ENCODE data around the gene GABPB2. TPM values are rescaled to one million over a fixed set of nuclear protein-coding genes. Genes with fewer than 3 reads are reported as not detected.
A peak's percentile ranks its signal among the peaks of the same experiment; 100 is the strongest.

GABPB2 gene
- total RNA-seq (8.2 TPM), polyA plus RNA-seq (ENCODE audit: insufficient read depth in 1 of 8, insufficient read length in 8 of 8, low replicate concordance in 1 of 8) (1 to 10 TPM; 3.7 to 6.3 (median 4.8) TPM)
- long read RNA-seq, donor 1 = 0 reads
- long read RNA-seq, donor 2 = 0 reads
- long read RNA-seq, donor 3, partial matches to known transcripts = 16 of 16 reads
- long read RNA-seq, donor 3, other reads (novel, unspliced or antisense) = 0 of 16 reads
- long read RNA-seq, donor 4 = 0 reads
- long read RNA-seq, donor 5 = 0 reads
- long read RNA-seq, donor 6, full-length matches to known transcripts = 1 of 1 reads
- long read RNA-seq, donor 6, partial matches to known transcripts = 0 of 1 reads
- long read RNA-seq, donor 6, other reads (novel, unspliced or antisense) = 0 of 1 reads
- long read RNA-seq, donor 7 = 0 reads
- long read RNA-seq, donor 8 = 0 reads
- long read RNA-seq, donor 9 = 0 reads
- long read RNA-seq, donor 10, partial matches to known transcripts = 21 of 21 reads
- long read RNA-seq, donor 10, other reads (novel, unspliced or antisense) = 0 of 21 reads
- long read RNA-seq, donor 11 = 0 reads

- Histone ChIP-seq H3K36me3 (ENCODE audit: control insufficient read depth, insufficient read depth, low read length) (peaks cover 12% of the 10 kb centered on the region), H3K4me3 (ENCODE audit: low read length) (peak within 1 kb of the TSS; percentile 99), H3K4me1 (ENCODE audit: control insufficient read depth, insufficient read depth, low read length) (peaks cover 16% of the 10 kb centered on the region), H3K27me3 (ENCODE audit: control insufficient read depth, insufficient read depth, low read length) (no peaks in the 10 kb centered on the region), H3K9me3 (replicated peaks; ENCODE audit: control insufficient read depth, low read depth, low read length) (no peaks in the 10 kb centered on the region), H3K27ac (ENCODE audit: low read length) (peak within 1 kb of the TSS; percentile 100)
- DNase-seq = peak; percentile 99
- WGBS (ENCODE audit: insufficient coverage) = 0% methylated on average over 31 of the region's 50 CpGs
Measured at GRCh38 chr1:151070474-151071276, at the start of gene GABPB2. GABPB2 (plus strand) TSS chr1:151070761; CDS start chr1:151088190, 17,429 bp downstream.

DNA sequence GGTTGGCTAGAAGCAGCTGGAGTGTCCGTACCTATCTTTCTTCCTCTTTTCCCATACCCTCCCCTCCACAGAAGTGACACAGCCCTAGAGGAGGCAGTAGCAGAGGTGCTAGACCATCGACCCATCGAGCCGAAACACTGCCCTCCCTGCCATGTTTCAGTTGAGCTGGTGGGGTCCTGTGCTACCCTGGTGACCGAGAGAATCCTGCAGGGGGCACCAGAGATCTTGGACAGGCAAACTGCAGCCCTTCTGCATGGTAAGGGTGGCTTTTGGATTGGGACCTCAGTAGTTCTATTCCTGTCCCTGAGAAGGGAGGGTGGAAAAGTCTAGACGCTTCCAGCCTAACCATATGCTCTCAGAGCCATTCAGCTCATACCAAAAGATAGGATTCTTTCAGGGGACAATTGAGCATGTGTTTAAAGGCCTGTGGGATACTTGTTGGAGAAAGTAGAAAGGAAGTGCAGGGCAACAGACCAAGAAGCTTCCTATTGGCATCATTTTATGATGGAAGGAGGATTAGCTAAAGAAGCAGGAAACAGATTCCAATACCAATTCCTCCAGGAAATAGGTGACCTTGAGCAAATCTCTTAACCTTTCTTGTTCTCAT is 45.9 kb upstream of the GABPB2 start:
- Histone ChIP-seq H3K9me3 (replicated peaks; ENCODE audit: control insufficient read depth, low read depth, low read length) (no peaks in the 10 kb centered on the region), H3K36me3 (ENCODE audit: control insufficient read depth, insufficient read depth, low read length) (peaks cover 34% of the 10 kb centered on the region), H3K27me3 (ENCODE audit: control insufficient read depth, insufficient read depth, low read length) (no peaks in the 10 kb centered on the region), H3K27ac (ENCODE audit: low read length) (no peak overlapping the region), H3K4me3 (ENCODE audit: low read length) (no peak overlapping the region), H3K4me1 (ENCODE audit: control insufficient read depth, insufficient read depth, low read length) (peaks cover 9% of the 10 kb centered on the region)
- peak; percentile 81 for DNase-seq
- 20% methylated on average over 1 of the region's 6 CpGs for WGBS (ENCODE audit: insufficient coverage)

- Histone ChIP-seq H3K4me3 (ENCODE audit: low read length) (no peak overlapping the region), H3K27ac (ENCODE audit: low read length) (no peak overlapping the region), H3K36me3 (ENCODE audit: control insufficient read depth, insufficient read depth, low read length) (peaks cover 48% of the 10 kb centered on the region), H3K4me1 (ENCODE audit: control insufficient read depth, insufficient read depth, low read length) (peaks cover 9% of the 10 kb centered on the region), H3K9me3 (replicated peaks; ENCODE audit: control insufficient read depth, low read depth, low read length) (no peaks in the 10 kb centered on the region), H3K27me3 (ENCODE audit: control insufficient read depth, insufficient read depth, low read length) (no peaks in the 10 kb centered on the region)
- no peak for DNase-seq
Measured at GRCh38 chr1:151026460-151026859, 44.1 kb upstream of the GABPB2 start.

DNA sequence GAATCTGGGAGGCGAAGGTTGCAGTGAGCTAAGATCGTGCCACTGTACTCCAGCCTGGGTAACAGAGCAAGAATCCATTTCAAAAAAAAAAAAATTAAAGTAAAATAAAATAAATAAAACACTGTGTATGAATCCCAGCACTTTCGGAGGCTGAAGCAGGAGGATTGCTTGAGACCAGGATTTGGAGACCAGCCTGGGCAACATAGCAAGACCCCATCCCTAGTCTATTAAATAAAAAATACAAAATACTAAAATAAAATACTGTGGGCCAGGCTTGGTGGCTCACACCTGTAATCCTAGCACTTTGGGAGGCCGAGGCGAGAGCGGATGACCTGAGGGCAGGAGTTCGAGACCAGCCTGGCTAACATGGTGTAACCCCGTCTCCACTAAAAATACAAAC is 38.4 kb upstream of the GABPB2 start:
- Histone ChIP-seq H3K27me3 (ENCODE audit: control insufficient read depth, insufficient read depth, low read length) (no peaks in the 10 kb centered on the region), H3K4me3 (ENCODE audit: low read length) (no peak overlapping the region), H3K4me1 (ENCODE audit: control insufficient read depth, insufficient read depth, low read length) (no peaks in the 10 kb centered on the region), H3K36me3 (ENCODE audit: control insufficient read depth, insufficient read depth, low read length) (peaks cover 66% of the 10 kb centered on the region), H3K9me3 (replicated peaks; ENCODE audit: control insufficient read depth, low read depth, low read length) (no peaks in the 10 kb centered on the region), H3K27ac (ENCODE audit: low read length) (no peak overlapping the region)
- WGBS (ENCODE audit: insufficient coverage) = 100% methylated on average over 4 of the region's 8 CpGs
- no peak for DNase-seq

GRCh38 chr1:151035167-151035566 is 35.4 kb upstream of the GABPB2 start:
- Histone ChIP-seq H3K36me3 (ENCODE audit: control insufficient read depth, insufficient read depth, low read length) (peaks cover 41% of the 10 kb centered on the region), H3K27ac (ENCODE audit: low read length) (no peak overlapping the region), H3K9me3 (replicated peaks; ENCODE audit: control insufficient read depth, low read depth, low read length) (no peaks in the 10 kb centered on the region), H3K4me3 (ENCODE audit: low read length) (no peak overlapping the region), H3K27me3 (ENCODE audit: control insufficient read depth, insufficient read depth, low read length) (no peaks in the 10 kb centered on the region), H3K4me1 (ENCODE audit: control insufficient read depth, insufficient read depth, low read length) (no peaks in the 10 kb centered on the region)
- WGBS (ENCODE audit: insufficient coverage) = no CpG with 5 or more reads among the region's 3 CpGs
- no peak for DNase-seq

- no peak within 1 kb of the TSS for H3K27ac ChIP-seq (ENCODE audit: low read length)
- no peak for DNase-seq
- no peaks in the 10 kb centered on the region for H3K27me3 ChIP-seq (ENCODE audit: control insufficient read depth, insufficient read depth, low read length)
- no peak within 1 kb of the TSS for H3K4me3 ChIP-seq (ENCODE audit: low read length)
- no CpG with 5 or more reads among the region's 2 CpGs for WGBS (ENCODE audit: insufficient coverage)
- H3K4me1 ChIP-seq (ENCODE audit: control insufficient read depth, insufficient read depth, low read length) = no peaks in the 10 kb centered on the region
- no peaks in the 10 kb centered on the region for H3K9me3 ChIP-seq (replicated peaks; ENCODE audit: control insufficient read depth, low read depth, low read length)
- peaks cover 29% of the 10 kb centered on the region for H3K36me3 ChIP-seq (ENCODE audit: control insufficient read depth, insufficient read depth, low read length)
Measured at GRCh38 chr1:151036356-151036755, 34.2 kb upstream of the GABPB2 start, which contains the start of gene BNIPL. BNIPL (plus strand) TSS chr1:151036586; CDS start chr1:151036726, 140 bp downstream.

GRCh38 chr1:151037032-151037431 is 33.5 kb upstream of the GABPB2 start:
- Histone ChIP-seq H3K4me1 (ENCODE audit: control insufficient read depth, insufficient read depth, low read length) (no peaks in the 10 kb centered on the region), H3K9me3 (replicated peaks; ENCODE audit: control insufficient read depth, low read depth, low read length) (no peaks in the 10 kb centered on the region)
- WGBS (ENCODE audit: insufficient coverage) = 79% methylated on average over 2 of the region's 6 CpGs

GRCh38 chr1:151039521-151039920 is 31.0 kb upstream of the GABPB2 start:
- no peaks in the 10 kb centered on the region for H3K27me3 ChIP-seq (ENCODE audit: control insufficient read depth, insufficient read depth, low read length)
- no peaks in the 10 kb centered on the region for H3K4me1 ChIP-seq (ENCODE audit: control insufficient read depth, insufficient read depth, low read length)
- peaks cover 18% of the 10 kb centered on the region for H3K36me3 ChIP-seq (ENCODE audit: control insufficient read depth, insufficient read depth, low read length)
- WGBS (ENCODE audit: insufficient coverage) = 100% methylated on average over 1 of the region's 3 CpGs
- no peak overlapping the region for H3K4me3 ChIP-seq (ENCODE audit: low read length)
- H3K9me3 ChIP-seq (replicated peaks; ENCODE audit: control insufficient read depth, low read depth, low read length) = no peaks in the 10 kb centered on the region
- H3K27ac ChIP-seq (ENCODE audit: low read length) = no peak overlapping the region
- no peak for DNase-seq

More at GRCh38 chr1:151037032-151037431, 33.5 kb upstream of the GABPB2 start:
- no peak overlapping the region for H3K27ac ChIP-seq (ENCODE audit: low read length)
- H3K4me3 ChIP-seq (ENCODE audit: low read length) = no peak overlapping the region
- no peak for DNase-seq
- H3K27me3 ChIP-seq (ENCODE audit: control insufficient read depth, insufficient read depth, low read length) = no peaks in the 10 kb centered on the region
- peaks cover 27% of the 10 kb centered on the region for H3K36me3 ChIP-seq (ENCODE audit: control insufficient read depth, insufficient read depth, low read length)

DNA sequence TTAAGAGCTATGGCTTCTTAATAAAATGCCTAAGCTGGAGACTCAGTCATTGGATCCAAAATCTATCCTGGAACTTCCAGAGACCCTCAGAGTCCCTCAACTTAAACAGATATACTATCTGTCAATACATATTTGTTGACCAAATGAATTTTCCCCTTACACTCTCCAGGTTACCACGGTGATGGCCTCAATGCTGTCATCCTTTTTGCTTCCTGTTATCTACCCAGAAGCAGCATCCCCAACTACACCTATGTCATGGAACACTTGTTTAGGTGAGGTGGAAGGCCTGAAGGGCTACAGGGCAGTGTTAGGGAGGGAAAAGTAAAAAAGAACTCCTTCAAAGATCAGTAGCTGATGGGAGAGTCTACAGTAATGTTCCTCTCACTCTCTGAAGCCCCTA is 27.4 kb upstream of the GABPB2 start:
- Histone ChIP-seq H3K27me3 (ENCODE audit: control insufficient read depth, insufficient read depth, low read length) (no peaks in the 10 kb centered on the region), H3K9me3 (replicated peaks; ENCODE audit: control insufficient read depth, low read depth, low read length) (no peaks in the 10 kb centered on the region), H3K36me3 (ENCODE audit: control insufficient read depth, insufficient read depth, low read length) (peaks cover 6% of the 10 kb centered on the region), H3K27ac (ENCODE audit: low read length) (no peak overlapping the region), H3K4me1 (ENCODE audit: control insufficient read depth, insufficient read depth, low read length) (peaks cover 4% of the 10 kb centered on the region), H3K4me3 (ENCODE audit: low read length) (no peak overlapping the region)
- no CpG with 5 or more reads among the region's 1 CpG for WGBS (ENCODE audit: insufficient coverage)
- no peak for DNase-seq

DNA sequence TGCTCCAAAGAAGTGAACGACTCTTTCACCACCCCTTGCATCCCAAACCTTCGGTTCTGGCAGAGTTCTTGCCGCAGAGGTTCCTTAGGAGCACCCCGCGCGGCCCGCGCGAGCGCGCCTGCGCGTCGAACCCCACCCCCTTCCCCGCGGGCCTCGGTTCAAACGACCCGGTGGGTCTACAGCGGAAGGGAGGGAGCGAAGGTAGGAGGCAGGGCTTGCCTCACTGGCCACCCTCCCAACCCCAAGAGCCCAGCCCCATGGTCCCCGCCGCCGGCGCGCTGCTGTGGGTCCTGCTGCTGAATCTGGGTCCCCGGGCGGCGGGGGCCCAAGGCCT is 23.0 kb upstream of the GABPB2 start, which contains the start of gene C1orf56:
C1orf56 (plus strand) TSS at position 161 of the 334 bp plus-strand sequence; CDS start at position 258, 97 bp downstream.
- Histone ChIP-seq H3K36me3 (ENCODE audit: control insufficient read depth, insufficient read depth, low read length) (peaks cover 18% of the 10 kb centered on the region), H3K27me3 (ENCODE audit: control insufficient read depth, insufficient read depth, low read length) (no peaks in the 10 kb centered on the region), H3K4me3 (ENCODE audit: low read length) (peak within 1 kb of the TSS; percentile 92), H3K9me3 (replicated peaks; ENCODE audit: control insufficient read depth, low read depth, low read length) (no peaks in the 10 kb centered on the region), H3K4me1 (ENCODE audit: control insufficient read depth, insufficient read depth, low read length) (peaks cover 13% of the 10 kb centered on the region), H3K27ac (ENCODE audit: low read length) (peak within 1 kb of the TSS; percentile 94)
- DNase-seq = peak; percentile 88
- under 1% methylated on average over 25 of the region's 29 CpGs for WGBS (ENCODE audit: insufficient coverage)
